HT1080 (cell line): ENCODE data around the gene PIP4K2C. TPM values are rescaled to one million over a fixed set of nuclear protein-coding genes. Genes with fewer than 3 reads are reported as not detected.
"Not testable (repeated sequence)": the region's sequence is repeated elsewhere in the genome, so short reads cannot be mapped to it uniquely, and the experiment has no call there.

Experiments
- DNase-seq: peaks from one replicate; pipeline ENCODE4 v3.0.0-alpha.2; 2015; ENCODE audit warnings: low read depth
- total RNA-seq: library from RNA; depleted of rRNA; stranded (reverse); fragments of >200 nt; shearing (Covaris generic); gene quantifications from 2 replicates; pipeline ENCODE4 v1.2.3, GENCODE V29; 2014

Gene PIP4K2C
- total RNA-seq, 1 experiment from 2014 or later, result 27.5 TPM

GRCh38 chr12:57609781-57610553 lies 19.0 kb downstream of the PIP4K2C start:
- no peak for DNase-seq

- DNase-seq, result no peak
Measured at GRCh38 chr12:57610554-57611107, 19.6 kb downstream of the PIP4K2C start.

GRCh38 chr12:57611108-57611826 lies 20.3 kb downstream of the PIP4K2C start, which contains the start of gene ARHGEF25:
Gene ARHGEF25 (plus strand): TSS chr12:57611435. CDS start chr12:57611895, 460 bp downstream.
- DNase-seq, result no peak

GRCh38 chr12:57611827-57612710 lies 21.1 kb downstream of the PIP4K2C start:
- no peak for DNase-seq

GRCh38 chr12:57612711-57613426 lies 21.9 kb downstream of the PIP4K2C start:
- DNase-seq, result no peak

GRCh38 chr12:57613427-57614109 lies 22.6 kb downstream of the PIP4K2C start:
- DNase-seq, result no peak

- no peak for DNase-seq
Measured at GRCh38 chr12:57614178-57614947, 23.4 kb downstream of the PIP4K2C start.

- DNase-seq, result no peak
Measured at GRCh38 chr12:57614948-57615500, 24.0 kb downstream of the PIP4K2C start.

GRCh38 chr12:57615637-57616036 lies 24.6 kb downstream of the PIP4K2C start:
- DNase-seq, result no peak

- peak; percentile 38 for DNase-seq
Measured at GRCh38 chr12:57616383-57617101, 25.6 kb downstream of the PIP4K2C start.

GRCh38 chr12:57617942-57618341 lies 26.9 kb downstream of the PIP4K2C start:
- no peak for DNase-seq

GRCh38 chr12:57618431-57618830 lies 27.4 kb downstream of the PIP4K2C start:
- not testable (repeated sequence) for DNase-seq

- no peak for DNase-seq
Measured at GRCh38 chr12:57618966-57619433, 28.0 kb downstream of the PIP4K2C start.

- no peak for DNase-seq
Measured at GRCh38 chr12:57619434-57620244, 28.6 kb downstream of the PIP4K2C start.

- no peak for DNase-seq
Measured at GRCh38 chr12:57620245-57620935, 29.4 kb downstream of the PIP4K2C start.

- no peak for DNase-seq
Measured at GRCh38 chr12:57620936-57621496, 30.0 kb downstream of the PIP4K2C start.
